NCI-H1105 treated with DMSO at 0.1 percent for 48 hours (cell line): Measurements from ENCODE around the gene HHIPL1.

Source experiments
- DNase-seq: peaks from one replicate; lab custom pipeline; 2025; lab: John Stamatoyannopoulos, UW

HHIPL1 gene

GRCh38 chr14:99644723-99645544 lies at the start of gene HHIPL1:
TSS of gene HHIPL1 (plus strand) at chr14:99645129. CDS start at chr14:99645208, 79 bp downstream.
- no peak for DNase-seq

- no peak for DNase-seq
Measured at GRCh38 chr14:99595524-99595923, 49.4 kb upstream of the HHIPL1 start.

- no peak for DNase-seq
Measured at GRCh38 chr14:99596071-99596627, 48.8 kb upstream of the HHIPL1 start.

- DNase-seq: no peak
Measured at GRCh38 chr14:99596772-99597171, 48.2 kb upstream of the HHIPL1 start.

- no peak for DNase-seq
Measured at GRCh38 chr14:99597911-99598600, 46.9 kb upstream of the HHIPL1 start.

GRCh38 chr14:99598774-99599173 lies 46.2 kb upstream of the HHIPL1 start:
- DNase-seq: no peak

GRCh38 chr14:99599393-99599792 lies 45.5 kb upstream of the HHIPL1 start:
- DNase-seq: no peak

GRCh38 chr14:99600232-99600888 lies 44.6 kb upstream of the HHIPL1 start:
- no peak for DNase-seq

- DNase-seq: no peak
Measured at GRCh38 chr14:99601361-99601831, 43.5 kb upstream of the HHIPL1 start.

- DNase-seq: no peak
Measured at GRCh38 chr14:99602054-99602787, 42.7 kb upstream of the HHIPL1 start.

GRCh38 chr14:99602788-99603415 lies 42.0 kb upstream of the HHIPL1 start:
- no peak for DNase-seq

- DNase-seq: peak; percentile 43
Measured at GRCh38 chr14:99603471-99604277, 41.3 kb upstream of the HHIPL1 start, which contains the start of gene CCDC85C. TSS of gene CCDC85C (minus strand) at chr14:99604207. CDS start at chr14:99603959, 248 bp downstream.

- DNase-seq: peak; percentile 99
Measured at GRCh38 chr14:99604278-99604765, 40.6 kb upstream of the HHIPL1 start.

- no peak for DNase-seq
Measured at GRCh38 chr14:99604766-99605298, 40.1 kb upstream of the HHIPL1 start.

GRCh38 chr14:99605299-99605961 lies 39.5 kb upstream of the HHIPL1 start:
- DNase-seq: peak; percentile 82

- no peak for DNase-seq
Measured at GRCh38 chr14:99606359-99606758, 38.6 kb upstream of the HHIPL1 start.

- no peak for DNase-seq
Measured at GRCh38 chr14:99608591-99608990, 36.3 kb upstream of the HHIPL1 start.

- no peak for DNase-seq
Measured at GRCh38 chr14:99609245-99610170, 35.4 kb upstream of the HHIPL1 start.
